HL-60/S4 treated with retinoic acid at 250 ng/mL for 4 days and 3 days (cell line): ENCODE measurements around the gene FCF1.
"Not testable (repeated sequence)": the region's sequence is repeated elsewhere in the genome, so short reads cannot be mapped to it uniquely, and the experiment has no call there.

Experiments
- in situ Hi-C: fragments of 300-500 bp; cut with MboI; formaldehyde crosslinking; loops from 2 replicates; pipeline ENCODE4 v1.7.0; 2022; ENCODE audit warnings: low sequenced_read_pairs

Gene FCF1

DNA sequence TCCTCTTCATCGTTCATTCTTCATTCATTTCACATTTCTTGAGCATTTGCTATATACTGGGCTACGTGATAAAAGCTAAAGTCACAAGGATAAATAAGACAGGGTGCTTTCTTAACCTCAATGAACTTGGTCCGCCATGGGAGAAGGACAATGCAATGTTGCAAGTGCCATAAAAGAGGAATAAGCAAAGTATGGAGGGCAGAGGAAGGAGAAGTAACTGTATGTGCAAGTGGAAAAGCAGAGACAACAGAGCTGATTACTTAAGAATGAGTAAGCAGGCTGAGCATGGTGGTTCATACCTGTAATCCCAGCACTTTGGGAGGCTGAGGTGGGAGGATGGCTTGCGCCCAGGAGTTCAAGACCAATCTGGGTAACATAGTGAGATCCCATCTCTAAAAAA lies 14.5 kb upstream of the FCF1 start:
- in situ Hi-C loops: no loop called here

DNA sequence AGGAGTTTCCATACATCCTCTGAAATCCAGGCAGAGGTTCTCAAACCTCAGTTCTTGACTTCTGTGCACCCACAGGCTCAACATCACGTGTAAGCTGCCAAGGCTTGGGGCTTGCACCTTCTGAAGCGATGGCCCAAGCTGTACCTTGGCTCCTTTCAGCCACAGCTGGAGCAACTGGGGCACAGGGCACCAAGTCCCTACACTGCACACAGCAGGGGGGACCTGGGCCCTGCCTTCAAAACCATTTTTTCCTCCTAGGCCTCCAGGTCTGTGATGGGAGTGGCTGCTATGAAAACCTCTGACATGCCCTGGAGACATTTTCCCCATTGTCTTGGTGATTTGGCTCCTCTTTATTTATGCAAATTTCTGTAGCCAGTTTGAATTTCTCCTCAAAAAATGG lies 10.7 kb upstream of the FCF1 start:
- in situ Hi-C loops: no loop called here

GRCh38 chr14:74703043-74703442 lies 9.9 kb upstream of the FCF1 start:
- in situ Hi-C loops: no loop called here

DNA sequence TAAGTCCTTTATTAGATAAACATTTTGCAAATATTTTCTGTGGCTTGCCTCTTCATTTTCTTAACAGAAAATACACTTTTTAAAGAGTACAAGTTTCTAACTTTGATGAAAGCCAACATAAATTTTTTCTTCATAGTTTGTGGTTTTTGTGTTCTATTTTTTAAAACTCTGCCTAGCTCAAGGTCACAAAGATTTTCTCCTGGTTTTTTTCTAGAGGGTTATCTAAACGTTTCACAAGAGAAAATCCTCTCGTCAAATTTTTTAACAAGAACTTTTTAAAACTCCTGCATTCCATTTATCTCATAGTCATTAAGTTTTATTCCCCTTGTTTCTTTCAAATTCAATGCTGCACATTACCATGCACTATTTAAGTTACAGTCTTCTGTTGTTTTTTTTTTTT lies 8.3 kb upstream of the FCF1 start:
- in situ Hi-C loops: no loop called here

DNA sequence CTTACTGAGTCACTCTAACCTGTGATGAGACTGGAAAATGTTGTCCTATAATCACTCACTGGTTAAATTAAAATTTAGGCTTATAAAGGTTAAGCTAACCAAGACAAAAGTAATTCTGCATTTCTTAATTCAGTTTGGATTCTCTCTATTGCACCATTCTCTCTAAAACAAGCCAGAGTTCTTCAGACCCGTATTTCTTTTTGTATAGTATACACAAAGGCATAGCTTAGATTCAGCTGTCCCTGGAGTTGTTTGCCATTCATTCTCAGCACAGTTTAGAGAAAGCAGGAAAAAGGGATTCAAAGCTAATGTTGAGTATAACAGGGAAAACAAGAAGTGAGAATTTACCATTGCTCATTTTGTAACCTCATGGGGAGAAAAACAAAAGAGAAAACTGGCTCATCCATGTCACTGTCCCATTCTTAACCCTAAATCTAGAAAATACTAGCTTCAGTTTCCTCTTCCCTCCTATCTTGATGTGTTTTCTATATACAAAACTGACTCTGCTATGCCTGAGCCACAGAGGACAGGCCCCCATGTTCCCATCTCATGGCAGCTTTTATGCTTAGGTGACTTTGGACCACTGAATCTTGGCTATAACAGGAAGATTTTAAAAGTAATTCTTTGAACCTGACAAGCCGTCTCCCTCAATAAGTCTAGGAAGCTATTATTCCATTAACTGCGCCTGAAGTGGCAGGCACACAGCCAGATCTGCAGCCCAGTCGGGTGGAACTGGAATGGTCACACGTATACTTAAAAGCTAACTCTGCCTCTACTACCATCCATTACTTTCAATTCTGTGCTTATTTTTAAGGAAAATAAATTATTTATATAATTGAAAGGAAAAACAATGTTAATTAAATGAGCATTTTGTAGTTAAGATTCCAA lies 7.1 kb upstream of the FCF1 start:
- in situ Hi-C loops: no loop called here

DNA sequence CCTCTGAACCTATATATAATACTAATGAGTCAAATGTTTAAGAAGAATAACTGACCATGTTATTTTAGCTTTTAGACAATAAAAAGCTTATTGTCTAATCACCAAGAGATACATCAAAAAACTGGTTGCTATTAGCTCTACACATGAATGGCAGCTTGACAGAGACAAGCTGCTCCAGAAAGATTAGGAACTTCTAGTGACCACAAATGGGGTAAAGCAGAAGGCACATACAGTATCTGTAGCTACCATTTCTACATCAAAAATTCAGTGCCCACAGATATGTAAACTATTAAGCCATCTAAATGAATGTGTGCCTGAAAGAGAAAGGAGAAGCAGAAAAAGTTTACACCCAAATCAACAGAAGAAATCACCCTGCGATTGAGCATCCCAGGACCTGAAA lies 2.5 kb upstream of the FCF1 start:
- in situ Hi-C loops: no loop called here

- in situ Hi-C loops: no loop called here
Observed at GRCh38 chr14:74711651-74712050, 1.3 kb upstream of the FCF1 start.

DNA sequence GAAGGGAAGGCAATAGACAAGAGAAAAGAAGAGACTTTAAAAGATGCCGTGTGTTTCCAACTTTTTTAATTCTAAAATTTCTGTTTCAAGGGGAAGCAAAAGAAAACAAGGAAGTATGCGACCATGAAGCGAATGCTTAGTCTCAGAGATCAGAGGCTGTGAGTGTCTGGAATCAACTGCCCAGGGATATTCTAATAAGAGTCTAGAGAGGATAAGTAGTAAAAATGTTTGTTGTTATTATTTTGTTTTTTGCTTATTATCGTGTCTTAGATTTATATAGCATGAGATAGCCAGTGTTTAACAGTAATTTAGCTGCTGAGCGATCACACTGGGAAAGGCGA lies 421 bp downstream of the FCF1 start:
- in situ Hi-C loops: no loop called here

DNA sequence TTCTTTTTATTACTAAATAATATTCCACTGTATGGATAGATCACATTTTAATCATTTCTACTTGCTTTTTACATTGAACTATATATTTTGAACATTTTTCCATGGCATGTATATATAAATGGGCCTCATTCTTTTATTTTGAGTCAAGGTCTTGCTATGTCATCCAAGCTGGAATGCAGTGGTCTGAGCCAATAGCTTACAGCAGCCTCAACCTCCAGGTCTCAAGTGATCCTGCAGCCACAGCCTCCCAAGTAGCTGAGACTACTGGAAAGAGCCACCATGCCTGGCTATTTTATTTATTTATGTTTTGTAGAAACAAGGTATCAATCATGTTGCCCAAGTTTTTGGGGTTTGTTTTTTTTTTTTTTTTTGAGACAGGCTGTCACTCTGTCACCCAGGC lies 7.6 kb downstream of the FCF1 start:
- in situ Hi-C loops: no loop called here

- in situ Hi-C loops: no loop called here
Observed at GRCh38 chr14:74723134-74723533, 10.2 kb downstream of the FCF1 start.

- in situ Hi-C loops: no loop called here
Observed at GRCh38 chr14:74732387-74732786, 19.4 kb downstream of the FCF1 start.

DNA sequence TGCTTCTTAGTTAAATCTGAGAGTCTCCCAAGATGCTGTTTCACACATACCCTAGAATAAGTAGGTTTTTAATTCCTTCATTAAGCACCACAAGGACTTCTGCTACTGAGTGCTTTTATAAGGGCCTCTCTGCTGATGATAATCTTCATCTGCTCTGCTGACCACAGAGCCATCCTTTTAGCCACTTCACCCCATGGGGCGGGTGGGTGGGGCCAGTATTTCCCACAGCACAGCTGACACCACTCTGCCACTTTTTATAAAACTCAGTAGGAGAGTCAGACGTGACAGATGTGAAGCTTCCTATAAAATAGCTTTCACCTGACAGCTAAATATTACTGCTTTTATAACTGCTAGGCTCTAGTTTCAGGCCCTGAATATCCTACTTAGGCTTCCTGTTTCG lies 20.3 kb downstream of the FCF1 start:
- in situ Hi-C loops: no loop called here

DNA sequence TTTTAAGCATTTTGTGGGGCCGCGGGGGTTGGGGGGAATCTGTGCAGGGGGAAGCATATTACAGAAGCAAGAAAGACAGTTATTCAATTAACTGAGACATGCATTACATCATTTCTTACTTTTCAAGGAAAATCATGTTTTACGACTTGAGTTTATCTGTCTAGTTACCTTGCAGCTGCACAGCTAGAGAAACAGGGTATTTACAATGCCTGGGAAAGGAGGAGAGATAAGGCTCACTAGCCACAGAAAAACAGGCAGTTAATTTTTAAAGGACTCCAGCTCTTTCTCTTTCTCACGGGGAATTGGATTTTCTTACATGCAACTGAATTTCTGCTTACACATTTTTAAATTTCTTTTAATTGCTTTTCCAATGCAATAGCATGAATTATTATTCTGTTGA lies 22.2 kb downstream of the FCF1 start:
- in situ Hi-C loops: no loop called here

- in situ Hi-C loops: no loop called here
Observed at GRCh38 chr14:74737753-74738325, 24.9 kb downstream of the FCF1 start.

GRCh38 chr14:74739293-74740030 lies 26.5 kb downstream of the FCF1 start:
- in situ Hi-C loops: no loop called here

- in situ Hi-C loops: no loop called here
Observed at GRCh38 chr14:74747237-74747636, 34.3 kb downstream of the FCF1 start.

DNA sequence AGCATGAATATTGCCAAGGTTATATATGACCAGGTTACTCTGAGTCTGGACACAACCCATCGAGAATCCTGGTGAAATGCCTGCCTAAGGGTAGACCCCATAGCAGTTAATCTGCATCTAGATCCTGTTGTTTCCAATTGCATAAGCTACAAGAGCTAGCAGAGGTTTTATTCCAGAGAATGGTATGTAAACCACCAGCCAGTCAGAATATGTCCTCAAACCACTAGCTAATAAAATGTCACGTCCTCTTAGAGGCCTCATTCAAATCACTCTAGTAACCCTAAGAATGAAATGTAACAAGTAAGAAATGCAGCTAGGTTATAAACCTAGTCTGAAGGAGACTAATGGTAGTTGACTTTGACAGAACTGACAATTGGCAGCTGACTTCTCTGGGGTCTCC lies 41.2 kb downstream of the FCF1 start:
- in situ Hi-C loops: no loop called here

DNA sequence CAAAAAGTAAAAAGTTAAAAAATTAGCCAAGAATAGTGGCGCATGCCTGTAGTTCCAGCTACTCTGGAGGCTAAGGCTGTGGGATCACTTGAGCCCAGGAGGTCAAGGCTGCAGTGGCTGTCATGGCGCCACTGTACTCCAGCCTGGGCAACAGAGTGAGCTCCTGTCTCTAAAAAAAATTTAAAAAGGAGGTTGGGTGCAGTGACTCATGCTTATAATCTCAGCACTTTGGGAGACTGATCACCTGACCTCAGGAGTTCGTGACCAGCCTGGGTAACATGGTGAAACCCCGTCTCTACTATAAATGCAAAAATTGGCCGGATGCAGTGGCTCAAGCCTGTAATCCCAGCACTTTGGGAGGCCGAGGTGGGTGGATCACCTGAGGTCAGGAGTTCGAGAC lies 42.0 kb downstream of the FCF1 start:
- in situ Hi-C loops: no loop called here

- in situ Hi-C loops: no loop called here
Observed at GRCh38 chr14:74756326-74756725, 43.4 kb downstream of the FCF1 start.

DNA sequence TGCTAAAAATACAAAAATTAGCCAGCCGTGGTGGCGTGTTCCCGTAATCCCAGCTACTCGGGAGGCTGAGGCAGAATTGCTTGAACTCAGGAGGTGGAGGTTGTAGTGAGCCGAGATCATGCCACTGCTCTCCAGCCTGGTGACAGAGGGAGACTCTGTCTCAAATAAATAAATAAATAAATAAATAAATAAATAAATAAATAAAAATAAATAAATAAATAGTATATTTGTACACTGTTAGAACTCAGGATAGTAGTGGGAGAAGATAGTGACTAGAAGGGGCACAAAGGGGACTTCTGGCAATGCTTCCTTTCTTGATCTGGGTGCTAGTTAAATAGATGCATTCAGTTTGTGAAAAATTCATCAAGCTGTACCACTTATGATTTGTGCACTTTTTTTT lies 45.6 kb downstream of the FCF1 start:
- in situ Hi-C loops: not testable (repeated sequence)

GRCh38 chr14:74762917-74763802 lies 50.2 kb downstream of the FCF1 start, which contains the start of gene YLPM1:
TSS of gene YLPM1 (plus strand) at chr14:74763316. CDS start at chr14:74763490, 174 bp downstream.
- in situ Hi-C loops: no loop called here
